ENCODE measurements around the gene L2HGDH. TPM values are rescaled to one million over a fixed set of nuclear protein-coding genes. Genes with fewer than 3 reads are reported as not detected.

The L2HGDH gene
- total and polyA plus RNA-seq, 8 donors: 1.2 to 31.7 (median 3.2) TPM

DNA sequence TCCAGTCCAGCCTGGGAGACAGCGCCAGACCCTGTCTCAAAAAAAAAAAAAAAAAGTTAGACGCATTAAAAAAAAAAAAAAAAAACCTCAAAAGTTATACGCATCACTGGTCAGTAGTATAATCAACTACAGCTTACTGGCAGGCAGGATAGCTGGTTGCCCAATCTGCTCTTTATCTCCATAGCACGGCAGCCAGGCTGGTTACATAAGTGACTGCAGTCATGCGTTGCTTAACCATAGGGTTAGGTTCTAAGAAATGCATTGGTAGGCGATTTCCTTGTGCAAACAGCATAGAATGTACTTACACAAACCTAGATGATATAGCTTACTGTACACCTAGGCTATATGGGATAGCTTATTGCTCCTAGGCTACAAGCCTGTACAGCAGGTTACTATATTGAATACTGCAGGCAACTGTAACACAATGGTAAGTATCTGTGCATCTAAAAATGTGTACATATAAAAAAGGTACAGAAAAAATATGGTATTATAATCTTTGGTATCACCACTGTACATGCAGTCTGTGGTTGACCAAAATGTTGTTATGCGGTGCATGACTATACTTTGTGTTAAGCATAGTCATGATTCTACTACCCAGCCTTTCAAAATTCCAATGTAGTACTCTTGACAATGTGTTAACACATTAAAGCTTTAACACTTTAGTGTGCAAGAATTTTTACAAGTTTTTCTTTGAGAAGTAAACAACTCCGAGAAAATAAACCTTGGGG is 8.1 kb downstream of the L2HGDH start:
- Histone ChIP-seq H3K4me1 (no peaks in the 10 kb centered on the region), H3K27me3 (no peaks in the 10 kb centered on the region), H3K9me3 (no peaks in the 10 kb centered on the region), H3K4me3 (no peak overlapping the region), H3K36me3 (peaks cover 0 to 14% (median 5%) of the 10 kb centered on the region in 4 donors), H3K27ac (no peak overlapping the region)
- DNase-seq: peak; percentile 73 to 75
- TF ChIP-seq, protein P1, sequence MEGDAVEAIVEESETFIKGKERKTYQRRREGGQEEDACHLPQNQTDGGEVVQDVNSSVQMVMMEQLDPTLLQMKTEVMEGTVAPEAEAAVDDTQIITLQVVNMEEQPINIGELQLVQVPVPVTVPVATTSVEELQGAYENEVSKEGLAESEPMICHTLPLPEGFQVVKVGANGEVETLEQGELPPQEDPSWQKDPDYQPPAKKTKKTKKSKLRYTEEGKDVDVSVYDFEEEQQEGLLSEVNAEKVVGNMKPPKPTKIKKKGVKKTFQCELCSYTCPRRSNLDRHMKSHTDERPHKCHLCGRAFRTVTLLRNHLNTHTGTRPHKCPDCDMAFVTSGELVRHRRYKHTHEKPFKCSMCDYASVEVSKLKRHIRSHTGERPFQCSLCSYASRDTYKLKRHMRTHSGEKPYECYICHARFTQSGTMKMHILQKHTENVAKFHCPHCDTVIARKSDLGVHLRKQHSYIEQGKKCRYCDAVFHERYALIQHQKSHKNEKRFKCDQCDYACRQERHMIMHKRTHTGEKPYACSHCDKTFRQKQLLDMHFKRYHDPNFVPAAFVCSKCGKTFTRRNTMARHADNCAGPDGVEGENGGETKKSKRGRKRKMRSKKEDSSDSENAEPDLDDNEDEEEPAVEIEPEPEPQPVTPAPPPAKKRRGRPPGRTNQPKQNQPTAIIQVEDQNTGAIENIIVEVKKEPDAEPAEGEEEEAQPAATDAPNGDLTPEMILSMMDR (IDR thresholded peaks at IDR 0.05): no peak
- peak in 2 of 3 donors; percentile 52 to 77 for TF ChIP-seq POLR2AphosphoS5 (IDR thresholded peaks at IDR 0.05)
- no peak for TF ChIP-seq EP300 (IDR thresholded peaks at IDR 0.05)
- 55 to 73% (median 69%) methylated on average over 7 to 8 of the region's 8 CpGs for WGBS, 5 donors
- intact Hi-C loops (cut with DNase I; ENCODE audit: low total_unique reads): no loop called here

DNA sequence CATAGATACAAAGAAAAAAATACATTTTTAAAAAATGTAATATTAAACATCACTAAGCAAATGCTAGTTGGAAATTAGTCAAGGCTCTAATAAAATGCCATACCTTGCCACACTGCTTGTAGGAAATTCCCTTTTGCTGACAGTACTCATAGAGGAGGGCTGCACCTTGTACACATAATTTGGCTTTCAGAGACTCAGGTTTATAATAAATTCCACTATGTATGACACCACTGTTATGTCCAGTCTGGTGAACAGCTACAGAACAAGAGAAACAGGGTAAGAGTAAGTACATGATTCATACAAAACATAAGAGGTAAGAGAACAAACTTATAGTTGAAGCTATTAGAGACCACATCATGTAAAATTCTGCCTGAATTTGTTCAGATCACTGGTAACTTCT is 10.1 kb downstream of the L2HGDH start:
- Histone ChIP-seq H3K36me3 (peaks cover 0 to 14% (median 5%) of the 10 kb centered on the region in 4 donors), H3K27me3 (no peaks in the 10 kb centered on the region), H3K9me3 (no peaks in the 10 kb centered on the region), H3K4me3 (no peak overlapping the region), H3K27ac (no peak overlapping the region), H3K4me1 (no peaks in the 10 kb centered on the region)
- TF ChIP-seq POLR2A (IDR thresholded peaks at IDR 0.05) (no peak), EP300 (IDR thresholded peaks at IDR 0.05) (no peak), POLR2AphosphoS5 (IDR thresholded peaks at IDR 0.05) (no peak)
- TF ChIP-seq, protein P1 (IDR thresholded peaks at IDR 0.05): no peak
- DNase-seq: no peak
- intact Hi-C loops (cut with DNase I; ENCODE audit: low total_unique reads): no loop called here

DNA sequence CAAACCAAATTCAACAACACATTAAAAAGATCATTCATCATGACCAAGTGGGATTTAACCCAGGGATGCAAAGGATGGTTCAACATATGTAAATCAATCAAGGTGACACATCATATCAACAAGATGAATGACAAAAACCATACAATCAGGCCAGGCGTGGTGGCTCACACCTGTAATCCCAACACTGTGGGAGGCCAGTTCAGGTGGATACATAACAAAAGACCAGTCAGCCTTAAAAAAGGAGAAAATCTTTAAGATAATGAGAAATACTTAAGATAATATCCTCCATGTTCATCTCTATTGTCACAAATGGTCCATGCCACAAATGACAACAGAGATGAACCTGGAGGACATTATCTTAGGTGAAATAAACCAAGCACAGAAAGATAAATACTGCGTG is 12.4 kb downstream of the L2HGDH start:
- no peaks in the 10 kb centered on the region for H3K27me3 ChIP-seq
- TF ChIP-seq EP300 (IDR thresholded peaks at IDR 0.05) (no peak), POLR2AphosphoS5 (IDR thresholded peaks at IDR 0.05) (no peak), POLR2A (IDR thresholded peaks at IDR 0.05) (no peak)
- TF ChIP-seq, protein P1 (IDR thresholded peaks at IDR 0.05): no peak
- WGBS, 5 donors: 92 to 98% (median 96%) methylated on average over 2 of the region's 2 CpGs
- H3K4me3 ChIP-seq: no peak overlapping the region
- no peak overlapping the region for H3K27ac ChIP-seq
- no peak for DNase-seq
- H3K4me1 ChIP-seq: peaks cover 0 to 6% (median 0%) of the 10 kb centered on the region in 4 donors
- intact Hi-C loops (cut with DNase I; ENCODE audit: low total_unique reads): no loop called here
- H3K36me3 ChIP-seq: peaks cover 0 to 14% (median 5%) of the 10 kb centered on the region in 4 donors
- no peaks in the 10 kb centered on the region for H3K9me3 ChIP-seq

DNA sequence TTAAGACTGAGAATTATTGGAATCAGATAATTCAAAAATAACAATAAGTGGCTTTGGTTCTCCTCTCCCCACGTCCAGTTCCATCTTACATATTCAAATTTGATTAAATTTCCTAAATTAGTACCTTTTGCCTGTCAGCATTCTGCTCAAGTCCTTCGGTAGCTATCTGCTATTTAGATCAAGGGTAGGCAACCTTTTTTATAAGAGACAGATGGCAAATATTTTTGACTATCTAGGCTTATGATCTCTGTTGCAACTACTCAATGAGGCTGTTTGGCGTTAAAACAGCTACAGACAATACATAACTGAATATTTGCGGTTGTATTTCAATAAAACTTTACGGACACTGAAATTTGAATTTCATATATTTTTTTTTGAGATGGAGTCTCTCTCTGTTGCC is 21.7 kb downstream of the L2HGDH start:
- TF ChIP-seq POLR2A (IDR thresholded peaks at IDR 0.05): no peak
- no peak for TF ChIP-seq POLR2AphosphoS5 (IDR thresholded peaks at IDR 0.05)
- TF ChIP-seq, protein P1 (IDR thresholded peaks at IDR 0.05): no peak
- no peak for TF ChIP-seq EP300 (IDR thresholded peaks at IDR 0.05)
- H3K4me3 ChIP-seq: no peak overlapping the region
- WGBS, 5 donors: 85 to 98% (median 88%) methylated on average over 5 of the region's 5 CpGs

More for the DNA sequence above, 21.7 kb downstream of the L2HGDH start:
- no peak for DNase-seq
- Histone ChIP-seq H3K36me3 (peaks cover 0 to 25% (median 17%) of the 10 kb centered on the region in 4 donors), H3K4me1 (peaks cover 0 to 5% (median 0%) of the 10 kb centered on the region in 4 donors), H3K27ac (no peak overlapping the region), H3K9me3 (no peaks in the 10 kb centered on the region), H3K27me3 (no peaks in the 10 kb centered on the region)
- intact Hi-C loops (cut with DNase I; ENCODE audit: low total_unique reads): no loop called here

Data from stomach (tissue), 9 donors.